MM.1S (cell line): ENCODE measurements around the gene NPFF.
A peak's percentile ranks its signal among the peaks of the same experiment; 100 is the strongest.

Experiments used
- DNase-seq: peaks from one replicate; pipeline ENCODE4 v3.0.0-alpha.2; 2015
- H2AFZ ChIP-seq: fragments of 300-600 bp; sonication (generic); 2 replicates; pipeline ENCODE4 v1.6.0; 2016; ENCODE audit warnings: antibody characterized with exemption, low read length
- H3F3A ChIP-seq: fragments of 300-600 bp; sonication (generic); 2 replicates; pipeline ENCODE4 v1.6.1; 2016; ENCODE audit warnings: mild to moderate bottlenecking, antibody characterized with exemption, low read length, moderate library complexity, mixed read lengths; ENCODE audit not compliant: insufficient read depth
- H3K27ac ChIP-seq: fragments of 300-600 bp; sonication (generic); 2 replicates; pipeline ENCODE4 v1.5.1; 2016; ENCODE audit warnings: mild to moderate bottlenecking, low read length
- H3K27me3 ChIP-seq: fragments of 300-600 bp; sonication (generic); replicated peaks from 2 replicates; pipeline ENCODE4 v1.6.0; 2016; ENCODE audit warnings: low read length; ENCODE audit not compliant: insufficient read depth
- H3K36me3 ChIP-seq: fragments of 300-600 bp; sonication (generic); replicated peaks from 2 replicates; pipeline ENCODE4 v1.6.1; 2016; ENCODE audit warnings: mild to moderate bottlenecking, low read length, mixed read lengths; ENCODE audit not compliant: insufficient read depth
- H3K4me1 ChIP-seq: fragments of 300-600 bp; sonication (generic); 2 replicates; pipeline ENCODE4 v1.6.1; 2016; ENCODE audit warnings: low read length, mixed read lengths
- H3K4me2 ChIP-seq: fragments of 300-600 bp; sonication (generic); 2 replicates; pipeline ENCODE4 v1.6.0; 2016; ENCODE audit warnings: low read depth, low read length
- H3K4me3 ChIP-seq: fragments of 300-600 bp; sonication (generic); 2 replicates; pipeline ENCODE4 v1.5.1; 2016; ENCODE audit warnings: low read length, mixed read lengths
- H3K79me2 ChIP-seq: fragments of 300-600 bp; sonication (generic); 2 replicates; pipeline ENCODE4 v1.6.1; 2016; ENCODE audit warnings: mixed run types, low read length, mixed read lengths
- H3K9ac ChIP-seq: fragments of 300-600 bp; sonication (generic); 2 replicates; pipeline ENCODE4 v1.6.1; 2016; ENCODE audit warnings: low read length, mixed read lengths
- H3K9me2 ChIP-seq: fragments of 300-600 bp; sonication (generic); replicated peaks from 2 replicates; pipeline ENCODE4 v1.6.1; 2016; ENCODE audit warnings: mild to moderate bottlenecking, low read length, mixed read lengths; ENCODE audit not compliant: insufficient read depth
- H3K9me3 ChIP-seq: fragments of 300-600 bp; sonication (generic); replicated peaks from 2 replicates; pipeline ENCODE4 v1.6.1; 2016; ENCODE audit warnings: mild to moderate bottlenecking, low read length, mixed read lengths; ENCODE audit not compliant: insufficient read depth
- H4K20me1 ChIP-seq: fragments of 300-600 bp; sonication (generic); 2 replicates; pipeline ENCODE4 v1.6.1; 2016; ENCODE audit warnings: mild to moderate bottlenecking, low read length, moderate library complexity, mixed read lengths; ENCODE audit not compliant: insufficient read depth
- CTCF ChIP-seq: fragments of 300-600 bp; sonication (generic); IDR thresholded peaks from 2 replicates; pipeline ENCODE4 v1.5.1; 2016; ENCODE audit warnings: antibody characterized with exemption, low read length, mixed read lengths
- EZH2 ChIP-seq: fragments of 300-600 bp; sonication (generic); optimal IDR thresholded peaks from 2 replicates; pipeline ENCODE3; 2017; ENCODE audit warnings: low read depth, mild to moderate bottlenecking, antibody characterized with exemption, low read length, mixed read lengths
- EZH2phosphoT487 ChIP-seq: fragments of 300-600 bp; sonication (generic); IDR thresholded peaks from 2 replicates; pipeline ENCODE4 v1.6.1; 2018; ENCODE audit warnings: antibody characterized with exemption, low read length

The NPFF gene

GRCh38 chr12:53500776-53501614 is 6.3 kb downstream of the NPFF start, which contains the start of gene TARBP2:
TSS of gene TARBP2 (plus strand) at chr12:53501283. CDS start at chr12:53501409, 126 bp downstream.
- peaks cover 9% of the 10 kb centered on the region for H3F3A ChIP-seq
- peaks cover 13% of the 10 kb centered on the region for H3K4me1 ChIP-seq
- no peaks in the 10 kb centered on the region for H3K9me2 ChIP-seq
- H3K4me2 ChIP-seq: peak within 1 kb of the TSS; percentile 100
- H3K4me3 ChIP-seq: peak within 1 kb of the TSS; percentile 84
- H3K9ac ChIP-seq: peak within 1 kb of the TSS; percentile 96
- DNase-seq: peak; percentile 99
- H3K79me2 ChIP-seq: peaks cover 52% of the 10 kb centered on the region
- peak within 1 kb of the TSS; percentile 86 for H2AFZ ChIP-seq
- no peaks in the 10 kb centered on the region for H3K27me3 ChIP-seq
- TF ChIP-seq CTCF (no peak), EZH2 (no peak), EZH2phosphoT487 (no peak)
- H3K36me3 ChIP-seq: no peaks in the 10 kb centered on the region
- H3K9me3 ChIP-seq: no peaks in the 10 kb centered on the region
- H4K20me1 ChIP-seq: no peaks in the 10 kb centered on the region
- peak within 1 kb of the TSS; percentile 88 for H3K27ac ChIP-seq

GRCh38 chr12:53500142-53500775 is 7.0 kb downstream of the NPFF start:
- H4K20me1 ChIP-seq: no peaks in the 10 kb centered on the region
- peak overlapping the region; percentile 44; the same call in 1 of the 2 replicates for H2AFZ ChIP-seq
- peaks cover 9% of the 10 kb centered on the region for H3F3A ChIP-seq
- peak overlapping the region; percentile 78 for H3K9ac ChIP-seq
- H3K4me2 ChIP-seq: peak overlapping the region; percentile 99
- H3K36me3 ChIP-seq: no peaks in the 10 kb centered on the region
- no peaks in the 10 kb centered on the region for H3K9me3 ChIP-seq
- H3K4me1 ChIP-seq: peaks cover 13% of the 10 kb centered on the region
- TF ChIP-seq EZH2phosphoT487: no peak
- TF ChIP-seq EZH2: no peak
- TF ChIP-seq CTCF: no peak
- no peaks in the 10 kb centered on the region for H3K9me2 ChIP-seq
- H3K4me3 ChIP-seq: peak overlapping the region; percentile 84
- peak overlapping the region; percentile 88 for H3K27ac ChIP-seq
- peaks cover 57% of the 10 kb centered on the region for H3K79me2 ChIP-seq
- no peak for DNase-seq
- H3K27me3 ChIP-seq: no peaks in the 10 kb centered on the region

DNA sequence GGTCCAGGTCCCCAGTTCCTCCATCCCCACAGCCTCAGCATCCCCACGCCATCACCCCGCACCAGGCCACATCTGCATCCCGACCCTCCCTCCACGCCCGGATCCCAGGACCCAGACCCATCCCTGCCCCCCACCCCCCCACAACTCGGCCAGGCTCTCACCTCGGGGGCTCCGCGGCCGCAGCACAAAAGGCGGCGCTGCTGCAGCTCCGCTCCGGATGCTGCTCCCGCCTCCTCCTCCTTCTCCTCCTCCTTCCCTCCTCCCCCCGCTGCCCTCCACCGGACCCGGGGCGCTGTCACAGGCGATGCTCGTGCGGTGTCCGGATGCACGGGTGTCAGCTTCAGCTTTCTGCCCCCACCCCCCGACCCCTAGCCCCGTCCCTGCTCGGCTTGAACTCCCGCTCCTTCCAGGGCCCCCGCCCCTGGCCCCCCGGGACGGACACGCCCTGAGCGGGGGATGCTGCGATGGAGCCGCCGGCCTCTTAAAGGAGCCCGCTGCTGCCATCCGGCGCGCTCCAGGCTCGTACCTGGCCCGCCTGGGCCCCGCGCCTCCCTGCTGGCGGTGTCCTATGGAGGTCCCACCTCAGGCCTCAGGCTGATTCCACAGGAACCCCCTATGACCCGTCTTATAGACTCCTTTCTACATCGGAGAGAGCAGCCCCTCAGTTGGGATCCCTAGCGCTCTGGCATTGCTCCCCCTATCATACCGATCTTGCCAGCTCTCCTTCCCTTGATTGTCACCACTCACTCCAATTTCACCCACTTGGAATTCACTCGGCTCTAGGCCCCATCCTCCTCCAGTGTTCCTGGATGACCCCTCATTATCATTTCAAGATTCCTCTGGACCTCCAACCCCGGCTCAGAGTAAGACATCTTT is 7.8 kb downstream of the NPFF start, which contains the start of gene MAP3K12:
TSS of gene MAP3K12 (minus strand) at position 193 of the 876 bp plus-strand sequence. CDS start 12,067 bp downstream, outside the sequence.
- H3K4me1 ChIP-seq: peaks cover 13% of the 10 kb centered on the region
- H2AFZ ChIP-seq: peak within 1 kb of the TSS; percentile 56
- H3F3A ChIP-seq: peaks cover 9% of the 10 kb centered on the region

More for the DNA sequence above, 7.8 kb downstream of the NPFF start, which contains the start of gene MAP3K12:
- peak; percentile 56 for DNase-seq
- Histone ChIP-seq H3K27ac (peak within 1 kb of the TSS; percentile 88), H3K9me3 (no peaks in the 10 kb centered on the region), H3K4me3 (peak within 1 kb of the TSS; percentile 84), H3K9me2 (no peaks in the 10 kb centered on the region), H3K79me2 (peaks cover 57% of the 10 kb centered on the region), H4K20me1 (no peaks in the 10 kb centered on the region), H3K36me3 (no peaks in the 10 kb centered on the region), H3K27me3 (no peaks in the 10 kb centered on the region), H3K4me2 (peak within 1 kb of the TSS; percentile 99), H3K9ac (peak within 1 kb of the TSS; percentile 78)
- TF ChIP-seq CTCF: no peak; the same call in 1 of the 2 replicates
- TF ChIP-seq EZH2phosphoT487: no peak
- TF ChIP-seq EZH2: no peak
